ENCODE data around the gene C19orf18. TPM values are rescaled to one million over a fixed set of nuclear protein-coding genes. Genes with fewer than 3 reads are reported as not detected.
A peak's percentile ranks its signal among the peaks of the same experiment; 100 is the strongest.
"Not testable (repeated sequence)": the region's sequence is repeated elsewhere in the genome, so short reads cannot be mapped to it uniquely, and the experiment has no call there.

C19orf18 gene
- total RNA-seq, 6 experiments from 2014 or later, result 0.23 to 0.59 (median 0.33) TPM; not detected in 3

GRCh38 chr19:57935731-57936130 lies 38.6 kb downstream of the C19orf18 start:
- Mint-ChIP-seq H3K36me3 (ENCODE audit: low read depth) (peaks cover 56% of the 10 kb centered on the region), H3K27ac (no peak overlapping the region), H3K9me3 (peaks cover 79% of the 10 kb centered on the region), H3K4me1 (ENCODE audit: low read depth) (no peaks in the 10 kb centered on the region), H3K4me3 (no peak overlapping the region), H3K27me3 (ENCODE audit: insufficient read depth) (peaks cover 2% of the 10 kb centered on the region; the same call in 1 of the 2 replicates)
- DNase-seq, result no peak
- no peak for TF ChIP-seq CTCF (IDR thresholded peaks at IDR 0.05)

GRCh38 chr19:57934820-57935665 lies 39.3 kb downstream of the C19orf18 start, which contains the start of gene ZNF418:
Gene ZNF418 (minus strand): TSS chr19:57935402. CDS start chr19:57933822, 1,580 bp downstream.
- no peaks in the 10 kb centered on the region for H3K4me1 Mint-ChIP-seq (ENCODE audit: low read depth)
- H3K27me3 Mint-ChIP-seq (ENCODE audit: insufficient read depth), result peaks cover 2% of the 10 kb centered on the region; the same call in 1 of the 2 replicates
- peaks cover 82% of the 10 kb centered on the region for H3K9me3 Mint-ChIP-seq
- no peak within 1 kb of the TSS for H3K27ac Mint-ChIP-seq
- TF ChIP-seq CTCF (IDR thresholded peaks at IDR 0.05), result no peak
- DNase-seq, result peak; percentile 35
- H3K4me3 Mint-ChIP-seq, result peak within 1 kb of the TSS; percentile 79
- peaks cover 55% of the 10 kb centered on the region for H3K36me3 Mint-ChIP-seq (ENCODE audit: low read depth)

GRCh38 chr19:57927587-57927986 lies 46.7 kb downstream of the C19orf18 start:
- peaks cover 2% of the 10 kb centered on the region; the same call in 1 of the 2 replicates for H3K27me3 Mint-ChIP-seq (ENCODE audit: insufficient read depth)
- H3K36me3 Mint-ChIP-seq (ENCODE audit: low read depth), result peaks cover 26% of the 10 kb centered on the region
- H3K4me1 Mint-ChIP-seq (ENCODE audit: low read depth), result no peaks in the 10 kb centered on the region
- peaks cover 62% of the 10 kb centered on the region for H3K9me3 Mint-ChIP-seq
- H3K4me3 Mint-ChIP-seq, result no peak overlapping the region
- no peak overlapping the region for H3K27ac Mint-ChIP-seq
- TF ChIP-seq CTCF (IDR thresholded peaks at IDR 0.05), result no peak
- DNase-seq, result no peak

- H3K4me1 Mint-ChIP-seq (ENCODE audit: low read depth), result peaks cover 14% of the 10 kb centered on the region
- H3K4me3 Mint-ChIP-seq, result peak within 1 kb of the TSS; percentile 92
- not testable (repeated sequence) for H3K27me3 Mint-ChIP-seq (ENCODE audit: insufficient read depth)
- peak; percentile 95 for DNase-seq
- peaks cover 65% of the 10 kb centered on the region for H3K36me3 Mint-ChIP-seq (ENCODE audit: low read depth)
- peak within 1 kb of the TSS; percentile 88 for H3K27ac Mint-ChIP-seq
- TF ChIP-seq CTCF (IDR thresholded peaks at IDR 0.05), result peak; percentile 58
- H3K9me3 Mint-ChIP-seq, result peaks cover 42% of the 10 kb centered on the region
Measured at GRCh38 chr19:57916168-57916995, 58.0 kb downstream of the C19orf18 start, which contains the start of gene ZNF417. Gene ZNF417 (minus strand): TSS chr19:57916592. CDS start chr19:57916411, 181 bp downstream.

GRCh38 chr19:57914531-57914930 lies 59.8 kb downstream of the C19orf18 start:
- Mint-ChIP-seq H3K4me1 (ENCODE audit: low read depth) (peaks cover 14% of the 10 kb centered on the region), H3K27me3 (ENCODE audit: insufficient read depth) (no peaks in the 10 kb centered on the region), H3K27ac (no peak overlapping the region), H3K4me3 (peak overlapping the region; percentile 92), H3K9me3 (peaks cover 39% of the 10 kb centered on the region), H3K36me3 (ENCODE audit: low read depth) (peaks cover 67% of the 10 kb centered on the region)
- DNase-seq, result no peak
- TF ChIP-seq CTCF (IDR thresholded peaks at IDR 0.05), result no peak
